HEK293T (cell line): Measurements from ENCODE around the gene NCS1.
"Not testable (repeated sequence)": the region's sequence is repeated elsewhere in the genome, so short reads cannot be mapped to it uniquely, and the experiment has no call there.

ENCODE experiments used
- CTCF ChIA-PET: fragments of 350-600 bp; formaldehyde crosslinking; extraction: SDS; loops from one replicate; lab custom pipeline; 2021; ENCODE audit warnings: antibody characterized with exemption, inconsistent platforms; lab: Yijun Ruan, JAX
- POLR2A ChIA-PET: fragments of 350-600 bp; formaldehyde crosslinking; extraction: SDS; loops from one replicate; lab custom pipeline; 2020; ENCODE audit warnings: antibody characterized with exemption, inconsistent platforms; lab: Yijun Ruan, JAX
- DNase-seq: peaks from one replicate; pipeline ENCODE4 v3.0.0; 2012; ENCODE audit warnings: mixed read lengths; ENCODE audit errors: extremely low spot score
- ARNT ChIP-seq: fragments of 450-650 bp; IDR thresholded peaks from 2 replicates; pipeline ENCODE4 v1.6.1; 2017; ENCODE audit warnings: mild to moderate bottlenecking
- BHLHE40 ChIP-seq: fragments of 450-650 bp; IDR thresholded peaks from 2 replicates; pipeline ENCODE4 v1.6.1; 2016; ENCODE audit warnings: mild to moderate bottlenecking, moderate library complexity, borderline replicate concordance
- CTBP1 ChIP-seq: fragments of 450-650 bp; IDR thresholded peaks from 2 replicates; pipeline ENCODE4 v1.6.1; 2016; ENCODE audit warnings: borderline replicate concordance
- ELF4 ChIP-seq: fragments of 450-650 bp; IDR thresholded peaks from 2 replicates; pipeline ENCODE4 v1.6.1; 2017; ENCODE audit warnings: antibody characterized with exemption
- FOXA1 ChIP-seq: fragments of 450-650 bp; IDR thresholded peaks from 2 replicates; pipeline ENCODE4 v1.6.1; 2016; ENCODE audit warnings: mild to moderate bottlenecking
- FOXK2 ChIP-seq: fragments of 450-650 bp; IDR thresholded peaks from 2 replicates; pipeline ENCODE4 v1.6.1; 2016; ENCODE audit warnings: mild to moderate bottlenecking
- FOXM1 ChIP-seq: fragments of 450-650 bp; IDR thresholded peaks from 2 replicates; pipeline ENCODE4 v1.6.1; 2017; ENCODE audit warnings: mild to moderate bottlenecking, borderline replicate concordance
- HDGF ChIP-seq: fragments of 450-650 bp; IDR thresholded peaks from 2 replicates; pipeline ENCODE4 v1.6.1; 2017; ENCODE audit warnings: antibody characterized with exemption, borderline replicate concordance
- L3MBTL2 ChIP-seq: fragments of 450-650 bp; conservative IDR thresholded peaks from 2 replicates; pipeline ENCODE4 v1.6.1; 2016; ENCODE audit warnings: mild to moderate bottlenecking
- LEF1 ChIP-seq: fragments of 450-650 bp; IDR thresholded peaks from 2 replicates; pipeline ENCODE4 v1.6.1; 2017; ENCODE audit warnings: mild to moderate bottlenecking, borderline replicate concordance
- NFRKB ChIP-seq: fragments of 450-650 bp; IDR thresholded peaks from 2 replicates; pipeline ENCODE4 v1.6.1; 2016; ENCODE audit warnings: mild to moderate bottlenecking, moderate library complexity
- PKNOX1 ChIP-seq: fragments of 450-650 bp; IDR thresholded peaks from 2 replicates; pipeline ENCODE4 v1.6.1; 2016
- SP1 ChIP-seq: fragments of 450-650 bp; IDR thresholded peaks from 2 replicates; pipeline ENCODE4 v1.6.1; 2017
- SUZ12 ChIP-seq: fragments of 450-650 bp; IDR thresholded peaks from 2 replicates; pipeline ENCODE4 v1.6.1; 2016; ENCODE audit warnings: mild to moderate bottlenecking
- TARDBP ChIP-seq: fragments of 450-650 bp; IDR thresholded peaks from 2 replicates; pipeline ENCODE4 v1.6.1; 2016
- ZNF384 ChIP-seq: fragments of 450-650 bp; IDR thresholded peaks from 2 replicates; pipeline ENCODE4 v1.6.1; 2016

The NCS1 gene

GRCh38 chr9:130271473-130271872 is 99.3 kb downstream of the NCS1 start:
- POLR2A ChIA-PET = no interaction called here
- TF ChIP-seq SP1 (no peak), BHLHE40 (no peak), ARNT (no peak), SUZ12 (no peak), ELF4 (no peak), FOXA1 (no peak), PKNOX1 (no peak), LEF1 (no peak), FOXM1 (no peak), CTBP1 (no peak)
- no peak for DNase-seq
- CTCF ChIA-PET = no interaction called here

- CTCF ChIA-PET = interaction anchor here (1.0 kb wide), 1 partner anchor 32 kb away, joined by 3 read pairs; no protein-coding TSS in a partner anchor
- TF ChIP-seq SP1 (no peak), L3MBTL2 (no peak), TARDBP (no peak), ZNF384 (no peak), SUZ12 (no peak)
- no peak for DNase-seq
- POLR2A ChIA-PET = no interaction called here
Observed at GRCh38 chr9:130275156-130275555, 103.0 kb downstream of the NCS1 start.

- CTCF ChIA-PET = interaction anchor here (0.6 kb wide), 1 partner anchor 20 kb away, joined by 3 read pairs; no protein-coding TSS in a partner anchor
Observed at GRCh38 chr9:130276121-130276520, 103.9 kb downstream of the NCS1 start.

GRCh38 chr9:130276955-130277354 is 104.8 kb downstream of the NCS1 start:
- ChIA-PET CTCF (no interaction called here), POLR2A (no interaction called here)
- TF ChIP-seq BHLHE40 (no peak), SUZ12 (no peak)
- DNase-seq = no peak

More at GRCh38 chr9:130276121-130276520, 103.9 kb downstream of the NCS1 start:
- POLR2A ChIA-PET = no interaction called here
- no peak for DNase-seq
- TF ChIP-seq ARNT (no peak), SP1 (no peak), PKNOX1 (no peak), NFRKB (no peak), CTBP1 (no peak), FOXM1 (no peak), FOXK2 (no peak), HDGF (no peak)

- POLR2A ChIA-PET, CTCF ChIA-PET, DNase-seq: not testable (repeated sequence)
Observed at GRCh38 chr9:130277525-130277924, 105.3 kb downstream of the NCS1 start.

GRCh38 chr9:130283539-130284248 is 111.5 kb downstream of the NCS1 start:
- CTCF ChIA-PET = interaction anchor here (0.7 kb wide), 1 partner anchor 28 kb away, joined by 4 read pairs; no protein-coding TSS in a partner anchor

GRCh38 chr9:130284249-130284625 is 112.0 kb downstream of the NCS1 start:
- TF ChIP-seq FOXM1 = no peak
- TF ChIP-seq FOXK2 = no peak
- TF ChIP-seq ARNT = no peak
- TF ChIP-seq HDGF = no peak
- no peak for TF ChIP-seq PKNOX1
- ChIA-PET POLR2A (no interaction called here), CTCF (interaction anchor here (0.7 kb wide), 1 partner anchor 28 kb away, joined by 4 read pairs; no protein-coding TSS in a partner anchor)
- no peak for DNase-seq

More at GRCh38 chr9:130283539-130284248, 111.5 kb downstream of the NCS1 start:
- POLR2A ChIA-PET = no interaction called here
- TF ChIP-seq PKNOX1 = 0 out of 2 replicates have a peak, but pooled peaks have one; percentile 21
- no peak for TF ChIP-seq LEF1
- TF ChIP-seq BHLHE40 = no peak
- DNase-seq = no peak
